Muscle layer of colon (tissue), 2 donors: Measurements from ENCODE around the gene LDLRAD4.

Experiments used
- H3K27ac ChIP-seq: one replicate; pipeline ENCODE4 v1.7.0; 2013; ENCODE audit warnings: low read depth, mild to moderate bottlenecking, low read length, moderate library complexity
- H3K27me3 ChIP-seq, 2 donors: one replicate each; pipeline ENCODE4 v1.7.0; 2013; ENCODE audit warnings: low read length in 2 of 2, mild to moderate bottlenecking in 2 of 2; ENCODE audit not compliant: insufficient read depth in 2 of 2, control insufficient read depth in 1 of 2
- H3K36me3 ChIP-seq: one replicate; pipeline ENCODE4 v1.7.0; 2013; ENCODE audit warnings: mild to moderate bottlenecking, low read length; ENCODE audit not compliant: insufficient read depth
- H3K4me1 ChIP-seq: one replicate; pipeline ENCODE4 v1.7.0; 2013; ENCODE audit warnings: mild to moderate bottlenecking, low read length; ENCODE audit not compliant: insufficient read depth
- H3K4me3 ChIP-seq, 2 donors: one replicate each; pipeline ENCODE4 v1.7.0; 2013; ENCODE audit warnings: low read length in 2 of 2, low read depth in 1 of 2, mild to moderate bottlenecking in 1 of 2, moderate library complexity in 1 of 2
- H3K9ac ChIP-seq: one replicate; pipeline ENCODE4 v1.7.0; 2013; ENCODE audit warnings: low read length
- H3K9me3 ChIP-seq: one replicate; pipeline ENCODE4 v1.7.0; 2013; ENCODE audit warnings: mild to moderate bottlenecking, low read length
- donor health status: abdominal sarcoma.
- donor health status: Adenocarcinoma of cecum.

Gene LDLRAD4

DNA sequence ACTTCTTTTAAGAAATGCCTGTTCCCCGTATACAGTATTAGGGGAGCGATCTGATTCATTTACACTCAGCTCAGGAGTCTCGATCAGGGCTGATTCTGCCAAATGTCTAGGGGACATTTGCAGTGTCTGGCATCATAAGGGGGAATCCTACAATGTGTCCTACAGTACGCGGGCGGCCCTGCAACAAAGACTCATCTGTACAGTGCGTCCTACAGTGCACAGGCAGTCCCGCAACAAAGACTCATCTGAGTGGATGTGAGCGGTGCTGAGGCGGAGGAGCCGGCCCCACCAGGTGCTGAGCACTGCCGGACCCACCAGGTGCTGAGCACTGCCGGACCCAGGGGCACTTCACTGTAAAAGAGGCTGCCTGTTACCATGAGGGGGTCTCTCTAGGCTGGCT is 405.3 kb downstream of the LDLRAD4 start:
- H3K36me3 ChIP-seq, result no peaks in the 10 kb centered on the region
- no peaks in the 10 kb centered on the region for H3K4me1 ChIP-seq
- no peak overlapping the region for H3K4me3 ChIP-seq
- H3K9ac ChIP-seq, result no peak overlapping the region
- no peak overlapping the region for H3K27ac ChIP-seq
- no peaks in the 10 kb centered on the region for H3K9me3 ChIP-seq
- H3K27me3 ChIP-seq, result no peaks in the 10 kb centered on the region

DNA sequence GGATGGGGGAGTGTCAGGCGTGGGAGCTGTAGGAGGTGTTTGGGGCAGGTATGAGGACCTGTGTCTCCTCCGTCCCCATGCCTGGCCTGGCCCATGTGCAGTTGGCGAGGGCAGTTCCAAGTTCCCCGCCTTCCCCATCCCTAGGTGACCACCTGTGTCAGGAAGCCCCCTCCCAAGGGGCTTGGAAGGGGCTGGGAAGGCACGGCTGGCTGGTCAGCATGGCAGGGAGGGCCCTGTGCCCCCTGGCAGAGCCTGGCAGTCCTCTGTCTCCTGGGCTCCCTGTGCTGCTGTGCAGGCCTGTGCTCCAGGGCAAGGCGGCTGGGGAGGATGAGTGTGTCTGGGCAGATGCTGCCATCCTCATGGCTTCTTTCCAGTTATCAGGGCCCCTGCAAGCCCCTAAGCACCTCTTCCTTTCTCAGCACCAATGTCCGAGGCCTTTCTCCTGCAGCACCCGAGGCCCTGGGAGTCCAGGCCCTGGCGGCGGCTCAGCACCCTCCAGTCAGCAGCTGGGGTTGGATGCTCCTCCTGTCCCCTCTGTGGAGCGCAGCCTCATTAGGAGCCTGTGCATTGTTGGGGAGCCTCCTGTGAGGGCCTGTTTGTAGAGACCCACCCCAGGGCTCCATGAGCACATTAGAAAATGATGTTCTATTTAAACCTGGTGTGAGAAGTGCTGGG is 406.1 kb downstream of the LDLRAD4 start:
- Histone ChIP-seq H3K27me3 (no peaks in the 10 kb centered on the region), H3K27ac (no peak overlapping the region), H3K4me1 (peaks cover 1% of the 10 kb centered on the region), H3K4me3 (no peak overlapping the region), H3K9ac (no peak overlapping the region), H3K36me3 (no peaks in the 10 kb centered on the region), H3K9me3 (no peaks in the 10 kb centered on the region)

DNA sequence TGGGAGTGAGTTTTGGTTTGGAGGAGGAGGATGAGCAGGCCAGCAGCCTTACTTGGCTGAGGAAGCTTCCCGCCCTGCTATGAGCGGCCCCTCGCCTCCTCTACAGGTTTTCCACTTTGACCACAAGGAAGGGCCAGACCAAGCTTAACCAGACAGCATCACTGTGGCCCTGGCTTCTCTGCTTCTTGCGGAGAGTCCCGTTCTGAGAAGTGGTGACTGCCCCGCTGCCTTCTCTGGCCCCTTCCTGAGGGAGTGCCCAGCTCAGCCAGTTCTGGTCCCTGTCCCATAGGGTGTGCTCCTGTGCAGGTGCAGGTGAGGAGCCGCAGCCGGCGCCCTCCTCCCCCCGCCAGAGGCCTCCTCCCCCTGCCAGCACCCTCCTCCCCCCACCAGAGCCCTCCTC is 406.8 kb downstream of the LDLRAD4 start:
- H3K9ac ChIP-seq, result no peak overlapping the region

DNA sequence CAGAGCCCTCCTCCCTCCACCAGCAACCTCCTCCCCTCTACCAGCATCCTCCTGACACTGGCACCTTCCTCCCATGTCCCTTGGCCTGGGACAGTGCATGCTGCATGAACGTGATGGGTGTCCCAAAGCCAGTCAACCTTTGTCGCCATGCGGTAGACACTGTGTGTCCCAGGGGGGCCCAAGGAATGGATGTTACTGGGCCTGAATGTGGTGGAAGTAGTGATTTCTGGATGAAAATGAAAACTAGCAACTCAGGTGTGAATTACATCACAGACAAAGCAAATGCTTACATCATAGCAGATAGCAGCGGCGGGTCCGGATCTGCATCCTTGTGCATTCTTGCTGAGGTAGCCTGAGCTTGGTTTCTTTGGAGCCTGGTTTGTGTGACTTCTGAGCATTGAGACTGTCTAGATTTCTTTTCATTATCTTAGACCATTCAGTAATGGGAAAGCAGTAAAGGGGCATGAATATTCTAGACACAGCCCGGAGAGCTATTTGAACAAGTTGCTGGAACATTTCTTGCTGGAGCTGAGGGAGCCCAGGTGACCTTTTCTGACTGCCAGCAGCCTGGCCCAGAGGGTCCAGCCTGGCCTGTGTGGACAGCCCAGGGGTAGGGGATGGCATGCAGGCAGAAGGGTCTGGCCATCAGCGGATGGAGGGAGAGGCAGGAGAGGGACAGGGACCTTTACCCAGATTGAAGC is 407.4 kb downstream of the LDLRAD4 start:
- H3K36me3 ChIP-seq, result no peaks in the 10 kb centered on the region
- H3K27ac ChIP-seq, result no peak overlapping the region
- no peaks in the 10 kb centered on the region for H3K27me3 ChIP-seq
- H3K4me1 ChIP-seq, result peaks cover 5% of the 10 kb centered on the region
- H3K4me3 ChIP-seq, result no peak overlapping the region
- H3K9me3 ChIP-seq, result no peaks in the 10 kb centered on the region
- H3K9ac ChIP-seq, result no peak overlapping the region

More for the DNA sequence above, 406.8 kb downstream of the LDLRAD4 start:
- H3K4me1 ChIP-seq, result peaks cover 5% of the 10 kb centered on the region
- H3K36me3 ChIP-seq, result no peaks in the 10 kb centered on the region
- H3K27me3 ChIP-seq, result no peaks in the 10 kb centered on the region
- H3K9me3 ChIP-seq, result no peaks in the 10 kb centered on the region
- H3K4me3 ChIP-seq, result no peak overlapping the region
- no peak overlapping the region for H3K27ac ChIP-seq

DNA sequence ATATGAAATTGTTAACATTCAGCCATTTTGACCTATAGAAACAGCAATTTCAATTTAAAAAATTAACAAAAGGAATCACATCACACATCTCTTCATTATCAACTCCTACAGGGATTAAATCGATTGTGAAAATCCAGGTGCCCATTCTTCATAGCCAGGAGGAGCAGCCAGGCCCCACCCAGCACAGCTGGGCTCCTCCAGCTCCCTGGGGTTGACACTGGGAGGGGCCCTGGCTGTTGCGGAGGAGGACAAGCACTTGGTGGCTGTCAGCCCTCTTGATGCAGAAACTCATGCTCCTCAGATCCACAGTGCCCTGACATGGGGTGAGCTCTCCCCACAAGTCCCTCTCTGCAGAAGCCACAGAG is 408.0 kb downstream of the LDLRAD4 start:
- Histone ChIP-seq H3K27me3 (no peaks in the 10 kb centered on the region), H3K9me3 (no peaks in the 10 kb centered on the region), H3K27ac (no peak overlapping the region), H3K4me3 (no peak overlapping the region), H3K9ac (no peak overlapping the region), H3K36me3 (no peaks in the 10 kb centered on the region), H3K4me1 (peaks cover 5% of the 10 kb centered on the region)

DNA sequence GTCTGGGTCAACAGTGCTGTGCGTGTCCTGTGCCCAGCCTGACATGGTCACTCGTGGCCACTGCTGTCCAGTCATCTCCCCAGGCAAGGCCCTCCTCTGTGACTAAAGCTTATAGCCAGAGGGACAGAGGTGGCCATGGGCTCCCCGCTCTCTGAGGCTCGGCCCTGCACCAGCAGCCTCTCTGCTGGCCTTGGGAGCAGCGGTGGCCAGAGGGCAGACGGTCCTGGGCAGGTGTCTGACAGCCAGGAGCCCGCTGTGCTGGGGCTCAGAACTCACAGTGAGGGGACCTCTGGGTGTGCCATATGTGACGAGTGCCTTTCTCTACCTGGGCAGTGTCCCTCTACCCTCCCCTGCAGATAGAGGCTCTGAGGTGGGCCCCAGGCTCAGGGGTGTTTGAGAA is 409.1 kb downstream of the LDLRAD4 start:
- Histone ChIP-seq H3K27ac (no peak overlapping the region), H3K9me3 (no peaks in the 10 kb centered on the region), H3K9ac (no peak overlapping the region), H3K4me3 (no peak overlapping the region), H3K27me3 (no peaks in the 10 kb centered on the region), H3K4me1 (peaks cover 5% of the 10 kb centered on the region), H3K36me3 (no peaks in the 10 kb centered on the region)

DNA sequence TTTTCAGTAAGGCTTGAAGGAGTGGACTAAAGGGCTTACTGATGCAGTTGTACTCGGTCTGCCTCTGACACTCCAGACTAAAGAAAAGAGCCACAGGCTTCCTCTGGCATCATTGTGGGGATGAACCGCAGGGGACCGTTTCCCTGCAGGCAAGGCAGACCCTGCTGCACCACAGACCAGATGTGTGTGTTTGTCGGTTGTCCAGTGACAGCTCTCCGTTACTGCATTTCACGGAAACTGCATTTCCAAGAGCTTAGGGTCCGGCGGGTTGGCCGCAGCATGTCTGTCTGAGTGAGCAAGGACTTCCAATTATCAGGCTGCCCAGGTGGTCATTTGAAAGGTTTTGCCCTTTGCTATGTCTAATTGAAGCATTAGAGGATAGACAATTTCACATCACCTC is 409.7 kb downstream of the LDLRAD4 start:
- Histone ChIP-seq H3K27me3 (no peaks in the 10 kb centered on the region), H3K9ac (no peak overlapping the region), H3K36me3 (no peaks in the 10 kb centered on the region), H3K4me1 (peaks cover 5% of the 10 kb centered on the region), H3K4me3 (no peak overlapping the region), H3K9me3 (no peaks in the 10 kb centered on the region), H3K27ac (no peak overlapping the region)

DNA sequence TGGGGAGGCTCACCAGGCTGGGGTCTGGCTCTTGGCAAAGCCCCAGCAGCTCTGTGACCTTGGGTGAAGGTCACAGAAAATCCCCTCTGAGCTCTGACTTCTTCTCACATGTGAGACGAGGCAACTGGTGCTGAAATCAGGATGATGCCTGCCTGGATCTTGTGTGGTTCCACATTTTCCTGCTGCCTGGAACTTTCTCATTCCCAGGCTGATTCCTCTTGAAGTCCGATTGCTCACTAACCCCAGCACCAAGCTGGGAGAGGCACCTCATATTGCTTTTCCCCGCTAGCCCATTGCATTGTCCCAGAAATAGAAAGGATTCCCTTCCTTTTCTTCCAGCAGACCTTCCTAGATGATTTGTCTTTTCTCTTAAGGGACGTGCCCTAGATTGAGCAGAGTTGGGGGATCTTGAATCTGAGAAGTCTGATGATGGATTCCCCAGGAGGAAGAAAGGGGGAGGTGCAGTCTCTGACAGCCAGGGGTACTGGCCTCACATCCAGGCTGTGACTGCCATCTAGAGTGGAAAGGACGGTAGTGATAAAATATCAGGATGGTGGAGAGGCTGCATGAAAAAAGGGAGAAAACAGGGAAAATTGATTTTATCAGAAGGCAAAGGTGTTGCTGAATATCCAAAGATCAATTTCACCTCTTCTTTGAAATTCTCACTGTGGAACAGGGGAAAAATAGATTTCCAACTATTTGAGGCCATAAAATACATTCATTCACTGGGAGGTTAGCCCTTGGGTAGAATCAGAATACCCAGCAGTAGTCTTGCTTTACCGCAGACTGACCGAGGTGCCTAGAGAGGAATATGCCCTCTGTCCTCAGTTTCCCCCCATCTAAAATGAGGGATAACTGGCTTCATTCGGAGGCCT is 411.5 kb downstream of the LDLRAD4 start:
- H3K9ac ChIP-seq, result no peak overlapping the region
- H3K4me3 ChIP-seq, result no peak overlapping the region
- no peaks in the 10 kb centered on the region for H3K27me3 ChIP-seq
- no peaks in the 10 kb centered on the region for H3K9me3 ChIP-seq
- H3K27ac ChIP-seq, result peak overlapping the region; percentile 1
- H3K4me1 ChIP-seq, result peaks cover 9% of the 10 kb centered on the region
- no peaks in the 10 kb centered on the region for H3K36me3 ChIP-seq

DNA sequence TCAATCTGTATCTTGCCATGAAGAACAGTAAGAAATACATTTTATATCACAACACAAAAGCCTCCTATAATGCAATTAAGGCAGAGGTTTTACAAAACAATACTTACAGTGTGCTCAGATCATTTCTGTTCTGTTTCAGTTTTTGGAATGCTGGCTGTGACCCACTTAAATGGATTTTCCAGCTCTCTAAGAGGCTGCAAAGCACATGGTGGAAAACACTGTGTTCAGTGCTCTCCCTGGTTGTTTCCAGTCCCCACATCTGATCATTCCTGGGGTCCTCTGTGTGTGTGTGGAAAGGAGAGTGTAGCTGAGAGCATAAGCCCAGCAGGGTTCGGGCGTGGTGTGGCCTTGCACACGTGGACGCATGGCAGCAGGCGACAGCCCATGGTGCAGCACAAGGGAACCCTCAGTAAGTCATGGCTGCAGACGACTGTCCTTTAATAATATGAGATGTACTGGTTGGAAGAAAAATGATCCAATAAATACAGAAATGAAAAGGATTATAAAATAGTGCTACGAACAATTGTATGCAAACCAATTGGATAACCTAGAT is 412.2 kb downstream of the LDLRAD4 start:
- H3K9ac ChIP-seq, result no peak overlapping the region

DNA sequence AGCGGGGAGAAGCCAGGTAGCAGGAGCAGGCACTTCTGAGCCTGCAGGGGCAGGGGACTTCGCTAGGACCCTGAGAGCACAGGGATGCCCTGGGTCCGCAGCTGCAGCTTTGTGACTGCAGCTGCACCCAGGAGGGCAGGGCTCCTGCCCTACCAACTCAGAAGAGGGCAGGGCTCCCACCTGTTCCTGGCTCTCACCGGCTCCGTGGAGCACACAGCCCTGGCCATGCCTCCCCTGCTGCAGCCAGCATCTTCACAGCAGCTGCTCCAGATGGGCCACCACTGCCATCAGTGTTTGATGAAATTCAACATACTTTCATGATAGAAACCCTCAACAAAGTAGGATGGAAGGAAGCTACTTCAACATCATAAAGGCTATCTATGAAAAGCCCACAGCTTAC is 415.1 kb downstream of the LDLRAD4 start:
- no peak overlapping the region for H3K4me3 ChIP-seq
- no peak overlapping the region for H3K9ac ChIP-seq
- H3K9me3 ChIP-seq, result no peaks in the 10 kb centered on the region
- H3K4me1 ChIP-seq, result peaks cover 10% of the 10 kb centered on the region
- no peaks in the 10 kb centered on the region for H3K27me3 ChIP-seq
- H3K27ac ChIP-seq, result no peak overlapping the region
- no peaks in the 10 kb centered on the region for H3K36me3 ChIP-seq

More for the DNA sequence above, 412.2 kb downstream of the LDLRAD4 start:
- no peaks in the 10 kb centered on the region for H3K36me3 ChIP-seq
- no peak overlapping the region for H3K4me3 ChIP-seq
- no peak overlapping the region for H3K27ac ChIP-seq
- H3K9me3 ChIP-seq, result no peaks in the 10 kb centered on the region
- no peaks in the 10 kb centered on the region for H3K27me3 ChIP-seq
- peaks cover 10% of the 10 kb centered on the region for H3K4me1 ChIP-seq

DNA sequence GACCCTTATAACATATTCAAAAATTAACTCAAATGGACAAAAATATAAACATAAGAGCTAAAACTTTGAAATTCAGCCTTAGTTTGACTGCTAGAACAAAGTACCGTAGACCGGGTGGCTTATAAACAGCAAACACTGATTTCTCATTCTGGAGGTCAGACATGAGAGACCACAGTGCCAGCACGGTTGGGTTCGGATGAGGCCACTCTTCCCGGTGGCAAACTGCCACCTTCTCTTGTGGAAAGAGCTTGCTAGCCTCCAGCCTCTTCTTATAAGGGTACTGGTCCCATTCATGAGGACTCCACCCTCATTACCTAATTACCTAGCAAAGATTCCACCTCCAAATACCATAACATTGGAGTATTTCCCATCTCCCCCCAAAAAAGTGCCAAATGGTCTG is 416.5 kb downstream of the LDLRAD4 start:
- no peaks in the 10 kb centered on the region for H3K27me3 ChIP-seq
- peaks cover 5% of the 10 kb centered on the region for H3K4me1 ChIP-seq
- H3K4me3 ChIP-seq, result no peak overlapping the region
- no peak overlapping the region for H3K27ac ChIP-seq
- H3K36me3 ChIP-seq, result no peaks in the 10 kb centered on the region
- no peaks in the 10 kb centered on the region for H3K9me3 ChIP-seq
- no peak overlapping the region for H3K9ac ChIP-seq
